Measurements from ENCODE around the gene TRIM17. TPM values are rescaled to one million over a fixed set of nuclear protein-coding genes. Genes with fewer than 3 reads are reported as not detected.

TRIM17 gene
- polyA plus RNA-seq, 1 donor (not counting 4 experiments of a cell fraction or from before 2014, with no cell fraction given), result 0.24 TPM

- Histone ChIP-seq H3K9ac (ENCODE audit: control insufficient read depth, extremely low read depth, insufficient read depth, low read length) (peak overlapping the region; percentile 69), H3K9me3 (ENCODE audit: control insufficient read depth, low read depth, low read length) (no peaks in the 10 kb centered on the region), H3K9me1 (ENCODE audit: control insufficient read depth, extremely low read depth, insufficient read depth, low read length) (peaks cover 2% of the 10 kb centered on the region), H3K27ac (ENCODE audit: control insufficient read depth, insufficient read depth, low read length) (peak overlapping the region; percentile 19), H3K79me2 (ENCODE audit: control insufficient read depth, insufficient read depth, low read length) (no peaks in the 10 kb centered on the region), H4K20me1 (ENCODE audit: control insufficient read depth, extremely low read depth, insufficient read depth, low read length) (no peaks in the 10 kb centered on the region), H3K27me3 (ENCODE audit: control insufficient read depth, extremely low read depth, insufficient read depth, low read length) (peaks cover 3% of the 10 kb centered on the region), H3K4me3 (ENCODE audit: control insufficient read depth in 2 of 3, extremely low read depth in 1 of 3, insufficient read depth in 2 of 3, low read depth in 1 of 3, low read length in 3 of 3) (peak overlapping the region; percentile 53 to 76 (median 70)), H2AFZ (ENCODE audit: control insufficient read depth, low read length) (peak overlapping the region; percentile 21), H3K4me2 (ENCODE audit: control insufficient read depth, extremely low read depth, insufficient read depth, low read depth, low read length) (peak overlapping the region; percentile 78), H3K4me1 (ENCODE audit: control insufficient read depth, extremely low read depth, insufficient read depth, low read length) (peaks cover 10% of the 10 kb centered on the region), H3K36me3 (ENCODE audit: control insufficient read depth in 2 of 2, extremely low read depth in 1 of 2, insufficient read depth in 2 of 2, low read length in 2 of 2) (no peaks in the 10 kb centered on the region)
- dilution Hi-C loops (cut with MboI; ENCODE audit: extremely low pct_ligation_motif_present, low sequenced_read_pairs), result no loop called here
- DNase-seq (ENCODE audit: low read depth, low spot score), result no peak
- no peak for FAIRE-seq
- TF ChIP-seq CTCF (optimal IDR thresholded peaks at IDR 0.05 in 1 of 3, IDR thresholded peaks at IDR 0.05 in 1 of 3, conservative IDR thresholded peaks at IDR 0.05 in 1 of 3; ENCODE audit: extremely low read depth in 1 of 3, insufficient read depth in 2 of 3, low read length in 3 of 3) (no peak), EZH2 (IDR thresholded peaks at IDR 0.05; ENCODE audit: low read length) (no peak)
Measured at GRCh38 chr1:228457017-228457395, 40.3 kb upstream of the TRIM17 start.

GRCh38 chr1:228456252-228457016 lies 39.8 kb upstream of the TRIM17 start:
- FAIRE-seq (no peak), DNase-seq (ENCODE audit: low read depth, low spot score) (no peak)
- H3K9me1 ChIP-seq (ENCODE audit: control insufficient read depth, extremely low read depth, insufficient read depth, low read length), result peaks cover 2% of the 10 kb centered on the region
- H4K20me1 ChIP-seq (ENCODE audit: control insufficient read depth, extremely low read depth, insufficient read depth, low read length), result no peaks in the 10 kb centered on the region
- H3K4me2 ChIP-seq (ENCODE audit: control insufficient read depth, extremely low read depth, insufficient read depth, low read depth, low read length), result peak overlapping the region; percentile 78
- H3K9me3 ChIP-seq (ENCODE audit: control insufficient read depth, low read depth, low read length), result no peaks in the 10 kb centered on the region
- TF ChIP-seq EZH2 (IDR thresholded peaks at IDR 0.05; ENCODE audit: low read length) (no peak), CTCF (optimal IDR thresholded peaks at IDR 0.05 in 1 of 3, IDR thresholded peaks at IDR 0.05 in 1 of 3, conservative IDR thresholded peaks at IDR 0.05 in 1 of 3; ENCODE audit: extremely low read depth in 1 of 3, insufficient read depth in 2 of 3, low read length in 3 of 3) (no peak)
- H3K9ac ChIP-seq (ENCODE audit: control insufficient read depth, extremely low read depth, insufficient read depth, low read length), result no peak overlapping the region
- no peaks in the 10 kb centered on the region for H3K36me3 ChIP-seq (ENCODE audit: control insufficient read depth in 2 of 2, extremely low read depth in 1 of 2, insufficient read depth in 2 of 2, low read length in 2 of 2)
- dilution Hi-C loops (cut with MboI; ENCODE audit: extremely low pct_ligation_motif_present, low sequenced_read_pairs), result no loop called here
- no peaks in the 10 kb centered on the region for H3K79me2 ChIP-seq (ENCODE audit: control insufficient read depth, insufficient read depth, low read length)
- H2AFZ ChIP-seq (ENCODE audit: control insufficient read depth, low read length), result no peak overlapping the region
- peaks cover 10% of the 10 kb centered on the region for H3K4me1 ChIP-seq (ENCODE audit: control insufficient read depth, extremely low read depth, insufficient read depth, low read length)
- no peak overlapping the region for H3K27ac ChIP-seq (ENCODE audit: control insufficient read depth, insufficient read depth, low read length)
- H3K4me3 ChIP-seq (ENCODE audit: control insufficient read depth in 2 of 3, extremely low read depth in 1 of 3, insufficient read depth in 2 of 3, low read depth in 1 of 3, low read length in 3 of 3), result peak overlapping the region; percentile 53 to 76 (median 70)
- peaks cover 3% of the 10 kb centered on the region for H3K27me3 ChIP-seq (ENCODE audit: control insufficient read depth, extremely low read depth, insufficient read depth, low read length)
